Mesothelial cell of epicardium (in vitro differentiated cells): ENCODE results near the gene OGFOD3. TPM values are rescaled to one million over a fixed set of nuclear protein-coding genes. Genes with fewer than 3 reads are reported as not detected.

ENCODE experiments used
- DNase-seq, 2 experiments: peaks; one replicate each; pipeline ENCODE4 v3.0.0; 2021; ENCODE audit warnings: low spot score in 2 of 2; ENCODE audit not compliant: unreplicated experiment in 2 of 2
- H3K27ac Mint-ChIP-seq: 2 replicates; pipeline ENCODE4 v1.8.0; 2021; ENCODE audit warnings: mixed read lengths
- H3K27me3 Mint-ChIP-seq: 2 replicates; pipeline ENCODE4 v1.8.0; 2021; ENCODE audit warnings: low read depth, mixed read lengths
- H3K36me3 Mint-ChIP-seq: 2 replicates; pipeline ENCODE4 v1.8.0; 2021; ENCODE audit warnings: mixed read lengths
- H3K4me1 Mint-ChIP-seq: 2 replicates; pipeline ENCODE4 v1.8.0; 2021; ENCODE audit warnings: mixed read lengths
- H3K4me3 Mint-ChIP-seq: 2 replicates; pipeline ENCODE4 v1.8.0; 2021; ENCODE audit warnings: mild to moderate bottlenecking, moderate library complexity, mixed read lengths
- H3K9me3 Mint-ChIP-seq: 2 replicates; pipeline ENCODE4 v1.8.0; 2021; ENCODE audit warnings: mixed read lengths
- total RNA-seq: library from RNA; stranded (reverse); gene quantifications from 3 replicates; pipeline ENCODE4 v1.2.1, GENCODE V29; 2021
- TF ChIP-seq, protein P1 (sequence below): fragments of 200-600 bp; sonication (generic); IDR thresholded peaks from one replicate; pipeline ENCODE4 v1.5.0; 2021; ENCODE audit warnings: antibody characterized with exemption; ENCODE audit not compliant: unreplicated experiment

The OGFOD3 gene
- total RNA-seq, 1 donor from 2014 or later: 36.6 TPM

GRCh38 chr17:82449131-82449882 lies 30.9 kb upstream of the OGFOD3 start:
- TF ChIP-seq, protein P1, sequence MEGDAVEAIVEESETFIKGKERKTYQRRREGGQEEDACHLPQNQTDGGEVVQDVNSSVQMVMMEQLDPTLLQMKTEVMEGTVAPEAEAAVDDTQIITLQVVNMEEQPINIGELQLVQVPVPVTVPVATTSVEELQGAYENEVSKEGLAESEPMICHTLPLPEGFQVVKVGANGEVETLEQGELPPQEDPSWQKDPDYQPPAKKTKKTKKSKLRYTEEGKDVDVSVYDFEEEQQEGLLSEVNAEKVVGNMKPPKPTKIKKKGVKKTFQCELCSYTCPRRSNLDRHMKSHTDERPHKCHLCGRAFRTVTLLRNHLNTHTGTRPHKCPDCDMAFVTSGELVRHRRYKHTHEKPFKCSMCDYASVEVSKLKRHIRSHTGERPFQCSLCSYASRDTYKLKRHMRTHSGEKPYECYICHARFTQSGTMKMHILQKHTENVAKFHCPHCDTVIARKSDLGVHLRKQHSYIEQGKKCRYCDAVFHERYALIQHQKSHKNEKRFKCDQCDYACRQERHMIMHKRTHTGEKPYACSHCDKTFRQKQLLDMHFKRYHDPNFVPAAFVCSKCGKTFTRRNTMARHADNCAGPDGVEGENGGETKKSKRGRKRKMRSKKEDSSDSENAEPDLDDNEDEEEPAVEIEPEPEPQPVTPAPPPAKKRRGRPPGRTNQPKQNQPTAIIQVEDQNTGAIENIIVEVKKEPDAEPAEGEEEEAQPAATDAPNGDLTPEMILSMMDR: no peak
- Mint-ChIP-seq H3K9me3 (peaks cover 5% of the 10 kb centered on the region), H3K27me3 (no peaks in the 10 kb centered on the region), H3K36me3 (peaks cover 6% of the 10 kb centered on the region), H3K4me1 (peaks cover 19% of the 10 kb centered on the region), H3K4me3 (peak overlapping the region; percentile 75), H3K27ac (peak overlapping the region; percentile 75)
- no peak for DNase-seq

DNA sequence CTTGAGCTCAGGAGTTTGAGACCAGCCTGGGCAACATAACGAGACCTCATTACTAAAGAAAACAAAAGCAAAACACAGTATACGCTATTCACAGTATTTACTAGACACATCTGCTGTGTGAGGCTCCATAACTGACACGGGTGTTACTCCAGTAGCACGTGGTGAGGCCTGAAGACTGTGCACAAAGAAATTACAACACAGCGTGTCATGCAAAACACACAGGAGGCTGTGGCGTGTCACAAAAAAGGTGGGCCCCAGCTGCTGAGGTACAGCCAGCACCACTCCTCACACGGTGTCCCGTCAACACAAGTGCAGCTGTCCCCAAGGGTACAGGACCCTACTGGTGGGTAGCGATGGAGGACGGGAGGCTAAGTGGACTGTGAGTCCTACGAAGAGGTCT lies 29.5 kb upstream of the OGFOD3 start:
- DNase-seq: no peak
- Mint-ChIP-seq H3K4me3 (no peak overlapping the region), H3K27ac (no peak overlapping the region), H3K9me3 (peaks cover 5% of the 10 kb centered on the region), H3K4me1 (peaks cover 19% of the 10 kb centered on the region), H3K36me3 (peaks cover 6% of the 10 kb centered on the region), H3K27me3 (no peaks in the 10 kb centered on the region)
- TF ChIP-seq, protein P1: no peak

- peaks cover 16% of the 10 kb centered on the region for H3K4me1 Mint-ChIP-seq
- H3K36me3 Mint-ChIP-seq: peaks cover 3% of the 10 kb centered on the region
- peak overlapping the region; percentile 25 for H3K27ac Mint-ChIP-seq
- H3K27me3 Mint-ChIP-seq: no peaks in the 10 kb centered on the region
- no peaks in the 10 kb centered on the region for H3K9me3 Mint-ChIP-seq
- TF ChIP-seq, protein P1: no peak
- DNase-seq: no peak
- H3K4me3 Mint-ChIP-seq: no peak overlapping the region
Observed at GRCh38 chr17:82446649-82447048, 28.3 kb upstream of the OGFOD3 start.

- no peaks in the 10 kb centered on the region for H3K27me3 Mint-ChIP-seq
- DNase-seq: no peak
- H3K27ac Mint-ChIP-seq: no peak overlapping the region
- TF ChIP-seq, protein P1: no peak
- peaks cover 11% of the 10 kb centered on the region for H3K4me1 Mint-ChIP-seq
- no peak overlapping the region for H3K4me3 Mint-ChIP-seq
- peaks cover 3% of the 10 kb centered on the region for H3K36me3 Mint-ChIP-seq
- H3K9me3 Mint-ChIP-seq: no peaks in the 10 kb centered on the region
Observed at GRCh38 chr17:82446124-82446523, 27.7 kb upstream of the OGFOD3 start.

DNA sequence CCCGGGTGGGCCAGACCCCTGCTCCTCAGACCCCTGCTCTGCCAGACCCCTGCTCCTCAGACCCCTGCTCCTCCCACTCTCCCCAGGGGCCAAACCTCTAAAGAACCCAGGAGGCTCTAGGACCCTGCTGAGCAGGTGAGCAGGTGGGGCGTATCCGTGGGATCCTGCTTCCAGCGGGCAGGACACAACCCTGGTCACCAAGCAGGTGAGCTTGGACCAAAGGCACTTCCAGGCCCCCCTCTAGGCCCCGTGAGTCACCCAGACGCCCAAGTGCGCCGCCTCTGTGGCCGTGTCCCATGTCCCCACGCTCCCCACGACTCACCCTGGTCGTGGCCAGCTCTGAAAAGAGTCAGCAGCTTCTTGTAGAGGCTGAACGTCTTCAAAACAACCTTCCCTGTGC lies 27.2 kb upstream of the OGFOD3 start:
- Mint-ChIP-seq H3K36me3 (peaks cover 3% of the 10 kb centered on the region), H3K27ac (no peak overlapping the region), H3K4me1 (peaks cover 7% of the 10 kb centered on the region), H3K27me3 (no peaks in the 10 kb centered on the region), H3K4me3 (no peak overlapping the region), H3K9me3 (no peaks in the 10 kb centered on the region)
- DNase-seq: no peak
- TF ChIP-seq, protein P1: no peak
